Measurements from ENCODE around the gene ATG2A. TPM values are rescaled to one million over a fixed set of nuclear protein-coding genes. Genes with fewer than 3 reads are reported as not detected.

The ATG2A gene
- total and polyA plus RNA-seq, 2 of the 8 experiments (the other 6 are each of a cell fraction or from before 2014, with no cell fraction given): 12.1 to 22.1 TPM

DNA sequence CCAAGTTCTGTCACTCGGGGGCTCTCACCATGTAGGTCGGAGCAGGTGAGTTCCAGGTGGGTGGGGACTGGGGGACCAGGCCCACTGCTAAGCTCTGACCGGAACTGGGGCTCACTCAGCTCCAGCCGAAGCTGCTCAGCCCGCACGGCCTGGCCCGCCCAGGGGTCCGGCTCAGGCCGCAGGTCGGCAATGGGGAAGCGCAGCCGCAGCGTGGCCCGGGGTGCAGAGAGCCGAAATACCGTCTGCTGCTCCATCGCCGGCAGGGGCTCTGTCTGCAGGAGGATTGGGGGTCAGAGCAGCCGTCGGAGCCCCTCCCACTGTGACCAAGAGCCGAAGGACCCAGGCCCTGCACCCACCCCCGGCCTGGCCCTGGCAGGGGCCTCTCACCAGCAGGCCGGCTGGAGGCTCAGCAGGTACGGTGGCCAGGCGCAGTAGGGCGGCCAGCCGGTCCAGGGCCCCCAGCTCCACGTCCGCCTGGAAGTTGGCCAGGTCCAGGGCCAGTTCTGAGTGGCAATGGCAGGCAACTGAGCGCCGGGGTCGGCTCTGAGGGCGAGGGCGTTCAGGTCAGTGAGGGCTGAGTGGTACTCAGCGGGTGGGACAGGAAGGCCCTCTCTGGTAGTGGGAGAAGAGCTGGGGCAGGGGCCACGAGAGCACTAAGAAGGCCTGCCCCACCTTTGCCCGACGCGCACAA is 7.2 kb downstream of the ATG2A start:
- H3K18ac ChIP-seq (ENCODE audit: extremely low read depth, low read length): no peak overlapping the region
- H3K36me3 ChIP-seq (ENCODE audit: control insufficient read depth in 2 of 4, insufficient read depth in 4 of 4, low read length in 3 of 4): peaks cover 4 to 26% (median 18%) of the 10 kb centered on the region in 4 experiments; a peak in 6 of 8 replicates
- no peak overlapping the region for H2BK12ac ChIP-seq (ENCODE audit: low read depth, low read length)
- H2BK120ac ChIP-seq (replicated peaks; ENCODE audit: low read depth, low read length): no peak overlapping the region
- H3K23me2 ChIP-seq (ENCODE audit: low read depth, low read length): no peaks in the 10 kb centered on the region
- no peak overlapping the region for H4K91ac ChIP-seq (replicated peaks; ENCODE audit: insufficient read length, low read length)
- FAIRE-seq: no peak
- H2BK15ac ChIP-seq (ENCODE audit: low read length): no peak overlapping the region
- H4K5ac ChIP-seq (ENCODE audit: insufficient read length, low read depth, low read length): no peak overlapping the region
- H3K4me3 ChIP-seq (ENCODE audit: extremely low read depth in 1 of 4, insufficient read depth in 2 of 4, low read depth in 3 of 4, low read length in 4 of 4): no peak overlapping the region
- H3K14ac ChIP-seq (ENCODE audit: insufficient read length): no peak overlapping the region
- CTCF ChIA-PET (ENCODE audit: partially characterized antibody): interaction anchor here (0.7 to 2.6 kb wide), 9 partner anchors 13 to 168 kb away, joined by 3 to 11 read pairs (median 4); partner anchors contain the start of genes BATF2 and GPHA2
- H2AK5ac ChIP-seq (ENCODE audit: low read depth, low read length): no peak overlapping the region
- H3K9me3 ChIP-seq (ENCODE audit: insufficient read depth in 2 of 2, low read depth in 1 of 2, low read length in 1 of 2): no peaks in the 10 kb centered on the region
- H2BK20ac ChIP-seq (ENCODE audit: low read length): no peak overlapping the region
- TF ChIP-seq EP300 (IDR thresholded peaks at IDR 0.05; ENCODE audit: borderline replicate concordance in 1 of 2, low read depth in 2 of 2, low read length in 2 of 2) (no peak), BACH1 (IDR thresholded peaks at IDR 0.05; ENCODE audit: low read length) (no peak)
- TF ChIP-seq, protein P1, sequence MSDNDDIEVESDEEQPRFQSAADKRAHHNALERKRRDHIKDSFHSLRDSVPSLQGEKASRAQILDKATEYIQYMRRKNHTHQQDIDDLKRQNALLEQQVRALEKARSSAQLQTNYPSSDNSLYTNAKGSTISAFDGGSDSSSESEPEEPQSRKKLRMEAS (IDR thresholded peaks at IDR 0.05): no peak
- H2BK5ac ChIP-seq (ENCODE audit: low read depth, low read length): no peak overlapping the region
- H3K4me1 ChIP-seq (replicated peaks in 1 of 4; ENCODE audit: control insufficient read depth in 3 of 4, insufficient read depth in 4 of 4, low read length in 3 of 4): no peaks in the 10 kb centered on the region
- H3K79me1 ChIP-seq (ENCODE audit: low read depth, low read length): no peaks in the 10 kb centered on the region
- no peak for DNase-seq (ENCODE audit: low read depth in 1 of 2, low spot score in 2 of 2)
- no peak overlapping the region for H3K4ac ChIP-seq (replicated peaks; ENCODE audit: insufficient read length, low read depth, low read length)
- H4K20me1 ChIP-seq (replicated peaks in 1 of 2; ENCODE audit: control insufficient read depth in 1 of 2, insufficient read depth in 2 of 2, low read length in 2 of 2): peaks cover 2 to 6% of the 10 kb centered on the region in 2 experiments
- POLR2A ChIA-PET (ENCODE audit: partially characterized antibody): interaction anchor here (0.6 kb wide), 1 partner anchor 208 kb away, joined by 3 read pairs; the partner anchor contains the start of gene ZNHIT2
- 90% methylated on average over 28 of the region's 39 CpGs; no CpG with 5 or more reads in 1 of the 2 experiments for WGBS, 2 experiments (ENCODE audit: extremely low coverage in 1 of 2, insufficient coverage in 1 of 2, insufficient read length in 1 of 2, insufficient replicate concordance in 2 of 2, low coverage in 1 of 2, low lambda C conversion rate in 2 of 2, missing lambda C conversion rate in 1 of 2)
- H3K9ac ChIP-seq (replicated peaks in 1 of 4; ENCODE audit: extremely low read depth in 1 of 4, low read depth in 3 of 4, low read length in 3 of 4): no peak overlapping the region
- no peak overlapping the region for H3K4me2 ChIP-seq (ENCODE audit: insufficient read depth in 1 of 2, low read depth in 2 of 2, low read length in 2 of 2)
- no peak overlapping the region for H3K27ac ChIP-seq (ENCODE audit: low read depth, low read length)
- H3K79me2 ChIP-seq (ENCODE audit: control insufficient read depth in 1 of 2, insufficient read depth in 2 of 2, low read length in 2 of 2): no peaks in the 10 kb centered on the region
- H3K27me3 ChIP-seq (replicated peaks in 1 of 4; ENCODE audit: control insufficient read depth in 3 of 4, extremely low read depth in 1 of 4, insufficient read depth in 3 of 4, low read length in 3 of 4): no peaks in the 10 kb centered on the region
- H3K56ac ChIP-seq (replicated peaks; ENCODE audit: insufficient read length, low read depth, low read length): no peak overlapping the region
- no peak overlapping the region; the same call in 1 of the 2 replicates for H4K8ac ChIP-seq (ENCODE audit: extremely low read depth, insufficient read depth, low read length)
- no peak overlapping the region for H3K23ac ChIP-seq (ENCODE audit: insufficient read length)
- H2AFZ ChIP-seq (ENCODE audit: low read length): no peak overlapping the region
